ENCODE data around the gene SESN1.

Gene SESN1

GRCh38 chr6:108941281-108941680, 153.4 kb downstream of the SESN1 start:
- DNase-seq (ENCODE audit: low read depth) = no peak
- no peak for TF ChIP-seq CTCF (conservative IDR thresholded peaks at IDR 0.05; ENCODE audit: low read length)
- H3K4me3 ChIP-seq (ENCODE audit: low read length) = no peak overlapping the region

- TF ChIP-seq CTCF (conservative IDR thresholded peaks at IDR 0.05; ENCODE audit: low read length) = no peak
- no peak overlapping the region for H3K4me3 ChIP-seq (ENCODE audit: low read length)
- no peak for DNase-seq (ENCODE audit: low read depth)
Observed at GRCh38 chr6:108940741-108941140, 153.9 kb downstream of the SESN1 start.

DNA sequence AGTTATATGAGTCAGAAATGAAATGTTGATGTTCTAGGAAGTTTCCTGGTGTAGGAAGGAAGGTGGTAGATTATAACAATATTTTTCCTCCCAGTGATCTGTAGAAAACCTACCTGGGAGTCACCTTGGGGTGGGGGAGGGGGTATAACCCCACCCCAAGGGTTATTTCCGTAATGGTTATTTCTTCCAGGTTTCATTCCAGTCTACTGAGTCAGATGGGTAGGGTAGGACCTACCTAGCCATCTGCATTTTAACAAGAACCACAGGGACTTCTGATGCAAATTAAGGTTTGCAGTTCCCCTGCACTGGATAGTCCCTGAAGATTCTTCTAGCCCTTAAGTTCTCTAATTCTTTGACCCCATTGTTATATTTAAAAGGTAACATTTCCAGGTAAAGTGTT, 157.5 kb downstream of the SESN1 start:
- no peak for DNase-seq (ENCODE audit: low read depth)
- TF ChIP-seq CTCF (conservative IDR thresholded peaks at IDR 0.05; ENCODE audit: low read length) = no peak
- H3K4me3 ChIP-seq (ENCODE audit: low read length) = no peak overlapping the region
